DOHH2 (cell line): ENCODE measurements around the gene CCT8L2.
"Not testable (repeated sequence)": the region's sequence is repeated elsewhere in the genome, so short reads cannot be mapped to it uniquely, and the experiment has no call there.

Experiments used
- H3F3A ChIP-seq: fragments of 200-600 bp; sonication (generic), shearing (Covaris generic); 2 replicates; pipeline ENCODE4 v1.6.0; 2016; ENCODE audit warnings: antibody characterized with exemption, mild to moderate bottlenecking; ENCODE audit not compliant: control insufficient read depth, insufficient read depth
- H3K27ac ChIP-seq: fragments of 200-600 bp; sonication (generic); 2 replicates; pipeline ENCODE4 v1.5.1; 2014; ENCODE audit warnings: low read depth, mild to moderate bottlenecking, low read length, moderate library complexity
- H3K27me3 ChIP-seq: fragments of 200-600 bp; sonication (generic); 2 replicates; pipeline ENCODE4 v1.6.1; 2014; ENCODE audit warnings: mild to moderate bottlenecking, low read length, mixed read lengths; ENCODE audit not compliant: control insufficient read depth
- H3K36me3 ChIP-seq: fragments of 200-600 bp; sonication (generic); 2 replicates; pipeline ENCODE4 v1.6.1; 2014; ENCODE audit warnings: mild to moderate bottlenecking, low read length, moderate library complexity, mixed read lengths; ENCODE audit not compliant: control insufficient read depth
- H3K4me1 ChIP-seq: fragments of 200-600 bp; sonication (generic); 2 replicates; pipeline ENCODE4 v1.6.1; 2014; ENCODE audit warnings: mild to moderate bottlenecking, low read length, mixed read lengths; ENCODE audit not compliant: control insufficient read depth
- H3K4me2 ChIP-seq: fragments of 200-600 bp; sonication (generic); 2 replicates; pipeline ENCODE4 v1.6.0; 2014; ENCODE audit warnings: mild to moderate bottlenecking, low read length, moderate library complexity
- H3K4me3 ChIP-seq: fragments of 200-600 bp; sonication (generic); 2 replicates; pipeline ENCODE4 v1.5.1; 2014; ENCODE audit warnings: mild to moderate bottlenecking, low read length, mixed read lengths
- H3K79me2 ChIP-seq: fragments of 200-600 bp; sonication (generic); 2 replicates; pipeline ENCODE4 v1.6.1; 2014; ENCODE audit warnings: mild to moderate bottlenecking, low read length, mixed read lengths; ENCODE audit not compliant: control insufficient read depth
- H3K9me2 ChIP-seq: fragments of 200-600 bp; sonication (generic); replicated peaks from 2 replicates; pipeline ENCODE4 v1.6.1; 2014; ENCODE audit warnings: mild to moderate bottlenecking, low read length, mixed read lengths; ENCODE audit not compliant: control insufficient read depth
- H3K9me3 ChIP-seq: fragments of 200-600 bp; sonication (generic); 2 replicates; pipeline ENCODE4 v1.6.1; 2014; ENCODE audit warnings: antibody characterized with exemption, low read length, mixed read lengths; ENCODE audit not compliant: control insufficient read depth, insufficient read depth
- H4K20me1 ChIP-seq: fragments of 200-600 bp; sonication (generic); 2 replicates; pipeline ENCODE4 v1.6.0; 2014; ENCODE audit warnings: low read depth, mild to moderate bottlenecking, antibody characterized with exemption, low read length, moderate library complexity; ENCODE audit not compliant: control insufficient read depth, insufficient read depth
- EZH2phosphoT487 ChIP-seq: fragments of 200-600 bp; sonication (generic); IDR thresholded peaks from 2 replicates; pipeline ENCODE4 v1.6.1; 2017; ENCODE audit warnings: borderline replicate concordance, mild to moderate bottlenecking, antibody characterized with exemption, low read length, moderate library complexity, mixed read lengths
- TF ChIP-seq, protein P1 (sequence below): fragments of 200-600 bp; sonication (generic); IDR thresholded peaks from one replicate; pipeline ENCODE4 v1.5.1; 2014; ENCODE audit warnings: antibody characterized with exemption, mild to moderate bottlenecking, low read depth, low read length; ENCODE audit not compliant: poor library complexity, severe bottlenecking

The CCT8L2 gene

DNA sequence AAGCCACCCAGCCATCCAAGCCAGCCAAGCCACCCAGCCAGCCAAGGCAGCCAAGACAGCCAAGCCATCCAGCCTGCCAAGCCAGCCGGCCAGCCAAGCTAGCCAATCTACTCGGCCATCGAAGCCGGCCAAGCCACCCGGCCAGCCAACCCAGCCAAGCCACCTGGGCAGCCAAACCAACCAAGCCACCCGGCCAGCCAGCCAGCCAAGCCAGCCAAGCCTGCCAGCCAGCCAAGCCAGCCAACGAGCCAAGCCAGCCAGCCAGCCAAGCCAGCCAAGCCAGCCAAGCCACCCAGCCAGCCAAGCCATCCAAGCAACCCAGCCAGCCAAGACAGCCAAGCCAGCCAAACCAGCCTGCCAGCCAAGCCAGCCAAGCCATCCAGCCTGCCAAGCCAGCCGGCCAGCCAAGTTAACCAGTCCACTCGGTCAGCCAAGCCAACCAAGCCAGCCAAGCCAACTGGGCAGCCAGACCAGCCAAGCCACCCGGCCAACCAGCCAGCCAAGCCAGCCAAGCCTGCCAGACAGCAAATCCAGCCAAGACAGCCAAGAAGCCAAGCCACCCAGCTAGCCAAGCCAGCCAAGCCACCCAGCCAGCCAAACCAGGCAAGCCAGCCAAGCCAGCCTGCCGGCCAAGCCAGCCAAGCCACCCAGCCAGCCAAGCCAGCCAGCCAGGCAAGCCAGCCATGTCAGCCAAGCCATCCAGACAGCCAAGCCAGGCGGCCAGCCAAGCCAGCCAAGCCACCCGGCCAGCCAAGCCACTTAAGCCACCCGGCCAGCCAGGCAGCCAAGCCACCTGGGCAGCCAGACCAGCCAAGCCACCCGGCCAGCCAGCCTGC lies 26.8 kb downstream of the CCT8L2 start:
- H3K79me2 ChIP-seq, H3F3A ChIP-seq, H3K4me1 ChIP-seq, H3K36me3 ChIP-seq, H3K27ac ChIP-seq, H3K27me3 ChIP-seq, H3K4me2 ChIP-seq, H3K9me2 ChIP-seq, H3K9me3 ChIP-seq, H3K4me3 ChIP-seq, H4K20me1 ChIP-seq: not testable (repeated sequence)

DNA sequence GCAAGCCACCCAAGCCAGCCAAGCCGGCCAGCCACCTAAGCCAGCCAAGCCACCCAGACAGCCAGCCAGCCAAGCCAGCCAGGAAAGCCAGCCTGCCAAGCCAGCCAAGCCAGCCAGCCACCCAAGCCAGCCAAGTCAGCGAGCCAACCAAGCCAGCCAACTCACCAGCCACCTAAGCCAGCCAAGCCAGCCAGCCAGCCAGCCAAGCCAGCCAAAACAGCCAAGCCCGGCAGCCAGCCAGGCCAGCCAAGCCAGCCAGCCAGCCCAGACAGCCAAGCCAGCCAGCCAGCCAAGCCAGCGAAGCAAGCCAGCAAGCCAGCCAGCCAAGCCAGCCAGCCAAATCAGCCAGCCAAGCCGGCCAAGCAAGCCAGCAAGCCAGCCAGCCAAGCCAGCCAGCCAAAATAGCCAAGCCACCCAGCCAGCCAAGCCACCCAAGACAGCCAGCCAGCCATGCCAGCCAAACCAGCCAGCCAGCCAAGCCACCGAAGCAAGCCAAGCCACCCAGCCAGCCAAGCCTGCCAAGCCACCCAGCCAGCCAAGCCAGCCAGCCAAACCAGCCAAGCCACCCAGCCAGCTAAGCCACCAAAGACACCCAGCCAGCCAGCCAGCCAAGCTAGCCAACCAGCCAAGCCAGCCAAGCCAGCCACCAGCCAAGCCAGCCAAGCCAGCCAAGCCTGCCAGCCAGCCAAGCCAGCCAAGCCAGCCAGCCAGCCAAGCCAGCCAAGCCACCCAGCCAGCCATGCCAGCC lies 27.6 kb downstream of the CCT8L2 start:
- not testable (repeated sequence) for H3K9me3 ChIP-seq

GRCh38 chr22:16563555-16564520 lies 28.8 kb downstream of the CCT8L2 start:
- H3K36me3 ChIP-seq = no peaks in the 10 kb centered on the region
- H3K4me2 ChIP-seq = no peak overlapping the region
- no peaks in the 10 kb centered on the region for H3K27me3 ChIP-seq
- TF ChIP-seq, protein P1, sequence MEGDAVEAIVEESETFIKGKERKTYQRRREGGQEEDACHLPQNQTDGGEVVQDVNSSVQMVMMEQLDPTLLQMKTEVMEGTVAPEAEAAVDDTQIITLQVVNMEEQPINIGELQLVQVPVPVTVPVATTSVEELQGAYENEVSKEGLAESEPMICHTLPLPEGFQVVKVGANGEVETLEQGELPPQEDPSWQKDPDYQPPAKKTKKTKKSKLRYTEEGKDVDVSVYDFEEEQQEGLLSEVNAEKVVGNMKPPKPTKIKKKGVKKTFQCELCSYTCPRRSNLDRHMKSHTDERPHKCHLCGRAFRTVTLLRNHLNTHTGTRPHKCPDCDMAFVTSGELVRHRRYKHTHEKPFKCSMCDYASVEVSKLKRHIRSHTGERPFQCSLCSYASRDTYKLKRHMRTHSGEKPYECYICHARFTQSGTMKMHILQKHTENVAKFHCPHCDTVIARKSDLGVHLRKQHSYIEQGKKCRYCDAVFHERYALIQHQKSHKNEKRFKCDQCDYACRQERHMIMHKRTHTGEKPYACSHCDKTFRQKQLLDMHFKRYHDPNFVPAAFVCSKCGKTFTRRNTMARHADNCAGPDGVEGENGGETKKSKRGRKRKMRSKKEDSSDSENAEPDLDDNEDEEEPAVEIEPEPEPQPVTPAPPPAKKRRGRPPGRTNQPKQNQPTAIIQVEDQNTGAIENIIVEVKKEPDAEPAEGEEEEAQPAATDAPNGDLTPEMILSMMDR = no peak
- no peak for TF ChIP-seq EZH2phosphoT487
- H3K27ac ChIP-seq = no peak overlapping the region
- H3K79me2 ChIP-seq = no peaks in the 10 kb centered on the region
- H3F3A ChIP-seq = no peaks in the 10 kb centered on the region
- no peaks in the 10 kb centered on the region for H3K4me1 ChIP-seq
- no peak overlapping the region for H3K4me3 ChIP-seq
- H4K20me1 ChIP-seq = no peaks in the 10 kb centered on the region
- no peaks in the 10 kb centered on the region for H3K9me2 ChIP-seq
- peaks cover 6% of the 10 kb centered on the region; the same call in 1 of the 2 replicates for H3K9me3 ChIP-seq

More for the DNA sequence above, 27.6 kb downstream of the CCT8L2 start:
- H3F3A ChIP-seq, H3K36me3 ChIP-seq, H3K27ac ChIP-seq, H3K4me1 ChIP-seq, H3K79me2 ChIP-seq, H3K4me3 ChIP-seq, H3K9me2 ChIP-seq, H3K4me2 ChIP-seq, H4K20me1 ChIP-seq, H3K27me3 ChIP-seq: not testable (repeated sequence)

DNA sequence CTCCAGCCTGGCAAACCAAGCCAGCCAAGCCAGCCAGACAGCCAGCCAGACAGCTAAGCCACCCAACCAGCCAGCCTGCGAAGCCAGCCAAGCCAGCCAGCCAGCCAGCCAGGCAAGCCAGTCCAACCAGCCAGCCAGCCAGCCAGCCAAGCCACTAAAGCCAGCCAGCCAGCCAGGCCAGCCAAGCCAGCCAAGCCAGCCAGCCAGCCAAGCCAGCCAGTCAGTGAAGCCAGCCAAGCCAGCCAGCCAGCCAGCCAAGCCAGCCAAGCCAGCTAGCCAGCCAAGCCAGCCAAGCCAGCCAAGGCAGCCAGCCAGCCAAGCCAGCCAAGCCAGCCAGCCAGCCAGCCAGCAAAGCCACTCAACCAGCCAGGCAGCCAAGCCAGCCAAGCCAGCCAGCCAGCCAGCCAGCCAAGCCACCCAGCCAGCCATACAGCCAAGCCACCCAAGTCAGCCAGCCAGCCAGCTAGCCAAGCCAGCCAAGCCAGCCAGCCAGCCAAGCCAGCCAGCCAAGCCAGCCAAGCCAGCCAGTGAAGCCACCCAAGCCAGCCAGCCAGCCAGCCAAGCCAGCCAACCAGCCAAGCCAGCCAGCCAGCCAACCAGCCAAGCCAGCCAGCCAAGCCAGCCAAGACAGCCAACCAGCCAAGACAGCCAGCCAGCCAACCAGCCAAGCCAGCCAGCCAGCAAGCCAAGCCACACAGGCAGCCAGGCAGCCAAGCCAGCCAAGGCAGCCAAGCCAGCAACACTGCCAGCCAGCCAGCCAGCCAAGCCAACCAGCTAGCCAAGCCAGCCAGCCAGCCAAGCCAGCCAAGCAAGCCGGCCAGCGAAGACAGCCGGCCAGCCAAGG lies 29.7 kb downstream of the CCT8L2 start:
- no peaks in the 10 kb centered on the region for H3K79me2 ChIP-seq
- H3K4me1 ChIP-seq = no peaks in the 10 kb centered on the region
- peaks cover 6% of the 10 kb centered on the region; the same call in 1 of the 2 replicates for H3K9me3 ChIP-seq
- no peaks in the 10 kb centered on the region for H3K27me3 ChIP-seq
- no peaks in the 10 kb centered on the region for H3K36me3 ChIP-seq
- no peak for TF ChIP-seq EZH2phosphoT487
- TF ChIP-seq, protein P1 = no peak
- H3K9me2 ChIP-seq = no peaks in the 10 kb centered on the region
- H3K4me3 ChIP-seq = no peak overlapping the region
- H3F3A ChIP-seq = no peaks in the 10 kb centered on the region
- H4K20me1 ChIP-seq = no peaks in the 10 kb centered on the region
- no peak overlapping the region for H3K4me2 ChIP-seq
- H3K27ac ChIP-seq = no peak overlapping the region

DNA sequence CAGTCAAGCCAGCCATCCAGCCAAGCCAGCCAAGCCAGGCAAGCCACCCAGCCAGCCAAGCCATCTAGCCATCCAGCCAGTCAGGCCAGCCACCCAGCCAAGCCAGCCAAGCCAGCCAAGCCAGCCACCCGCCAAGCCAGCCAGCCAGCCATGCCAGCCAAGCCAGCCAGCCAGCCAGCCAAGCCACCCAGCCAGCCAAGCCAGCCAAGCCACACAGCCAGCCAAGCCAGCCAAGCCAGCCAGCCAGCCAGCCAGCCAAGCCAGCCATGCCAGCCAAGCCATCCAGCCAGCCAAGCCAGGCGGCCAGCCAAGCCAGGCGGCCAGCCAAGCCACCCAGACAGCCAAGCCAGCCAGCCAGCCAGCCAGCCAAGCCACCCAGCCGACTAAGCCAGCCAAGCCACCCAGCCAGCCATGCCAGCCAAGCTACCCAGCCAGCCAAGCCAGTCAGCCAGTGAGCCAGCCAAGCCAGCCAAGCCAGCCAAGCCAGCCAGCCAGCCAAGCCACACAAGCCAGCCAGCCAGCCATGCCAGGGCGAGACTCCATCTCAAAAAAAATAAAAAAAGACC lies 31.4 kb downstream of the CCT8L2 start:
- H3K27ac ChIP-seq, H3K79me2 ChIP-seq, H3K36me3 ChIP-seq, H3K4me2 ChIP-seq, H3F3A ChIP-seq, H3K9me3 ChIP-seq, H3K27me3 ChIP-seq, H4K20me1 ChIP-seq, H3K9me2 ChIP-seq, H3K4me3 ChIP-seq, H3K4me1 ChIP-seq: not testable (repeated sequence)
